RWPE1 (cell line): ENCODE measurements around the gene NASP.

ENCODE experiments used
- CTCF ChIA-PET: fragments of 350-600 bp; sonication (Branson Sonifier 250); formaldehyde crosslinking; extraction: SDS; loops from one replicate; lab custom pipeline; 2021; lab: Yijun Ruan, JAX
- POLR2A ChIA-PET: fragments of 400-600 bp; formaldehyde crosslinking; extraction: SDS; loops from one replicate; lab custom pipeline; 2020; ENCODE audit warnings: antibody characterized with exemption; ENCODE audit not compliant: low non-redundant PET; lab: Yijun Ruan, JAX
- DNase-seq: peaks from one replicate; pipeline ENCODE4 v3.0.0; 2012; ENCODE audit warnings: low spot score
- H3K27ac ChIP-seq: fragments of 450-650 bp; 2 replicates; pipeline ENCODE4 v1.5.1; 2017
- TF ChIP-seq, protein P1 (sequence below): fragments of 450-650 bp; conservative IDR thresholded peaks from 2 replicates; pipeline ENCODE4 v1.5.1; 2017; ENCODE audit warnings: low read depth, mild to moderate bottlenecking

NASP gene

DNA sequence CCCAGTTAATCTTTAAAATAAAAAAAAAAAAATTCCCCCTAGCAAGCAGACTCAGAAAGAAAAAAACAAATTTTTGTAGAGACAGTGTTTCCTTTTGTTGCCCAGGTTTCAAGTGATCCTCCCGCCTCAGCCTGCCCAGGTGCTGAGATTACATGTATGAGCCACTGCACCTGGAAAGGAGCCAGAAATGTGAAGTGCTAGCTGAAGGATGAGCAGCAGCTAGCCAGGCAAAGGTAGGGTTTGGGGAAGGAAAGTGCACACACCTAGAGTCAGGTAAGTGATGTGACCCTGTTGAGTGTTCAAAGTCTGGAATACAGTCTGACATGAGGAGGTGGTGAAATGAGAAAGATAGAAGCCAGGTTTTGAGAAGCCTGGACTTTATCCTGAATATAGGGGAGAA lies 31.5 kb upstream of the NASP start:
- TF ChIP-seq, protein P1, sequence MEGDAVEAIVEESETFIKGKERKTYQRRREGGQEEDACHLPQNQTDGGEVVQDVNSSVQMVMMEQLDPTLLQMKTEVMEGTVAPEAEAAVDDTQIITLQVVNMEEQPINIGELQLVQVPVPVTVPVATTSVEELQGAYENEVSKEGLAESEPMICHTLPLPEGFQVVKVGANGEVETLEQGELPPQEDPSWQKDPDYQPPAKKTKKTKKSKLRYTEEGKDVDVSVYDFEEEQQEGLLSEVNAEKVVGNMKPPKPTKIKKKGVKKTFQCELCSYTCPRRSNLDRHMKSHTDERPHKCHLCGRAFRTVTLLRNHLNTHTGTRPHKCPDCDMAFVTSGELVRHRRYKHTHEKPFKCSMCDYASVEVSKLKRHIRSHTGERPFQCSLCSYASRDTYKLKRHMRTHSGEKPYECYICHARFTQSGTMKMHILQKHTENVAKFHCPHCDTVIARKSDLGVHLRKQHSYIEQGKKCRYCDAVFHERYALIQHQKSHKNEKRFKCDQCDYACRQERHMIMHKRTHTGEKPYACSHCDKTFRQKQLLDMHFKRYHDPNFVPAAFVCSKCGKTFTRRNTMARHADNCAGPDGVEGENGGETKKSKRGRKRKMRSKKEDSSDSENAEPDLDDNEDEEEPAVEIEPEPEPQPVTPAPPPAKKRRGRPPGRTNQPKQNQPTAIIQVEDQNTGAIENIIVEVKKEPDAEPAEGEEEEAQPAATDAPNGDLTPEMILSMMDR = no peak
- POLR2A ChIA-PET = interaction anchor here (0.6 kb wide), 2 partner anchors 10 to 53 kb away, joined by 3 to 4 read pairs; partner anchors contain the start of gene CCDC163
- CTCF ChIA-PET = no interaction called here
- H3K27ac ChIP-seq = peak overlapping the region; percentile 38
- peak; percentile 55 for DNase-seq

DNA sequence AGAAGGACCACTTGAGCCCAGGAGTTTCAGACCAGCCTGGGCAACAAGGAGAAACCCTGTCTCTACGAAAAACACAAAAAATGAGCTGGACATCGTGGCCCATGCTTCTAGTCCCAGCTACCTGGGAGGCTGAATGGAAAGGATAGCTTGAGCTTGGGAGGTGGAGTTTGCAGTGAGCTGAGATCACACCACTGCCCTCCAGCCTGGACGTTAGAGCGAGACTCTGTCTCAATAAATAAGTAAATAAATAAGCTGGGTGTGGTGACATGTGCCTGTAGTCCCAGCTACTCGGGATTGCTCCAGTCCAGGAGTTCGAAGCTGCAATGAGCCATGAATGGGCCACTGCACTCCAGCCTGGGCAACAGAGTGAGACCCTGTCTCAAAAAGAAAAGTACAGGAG lies 29.6 kb upstream of the NASP start:
- ChIA-PET POLR2A (no interaction called here), CTCF (interaction anchor here (0.7 kb wide), 1 partner anchor 420 kb away, joined by 5 read pairs; no protein-coding TSS in a partner anchor)
- no peak for DNase-seq
- TF ChIP-seq, protein P1 = no peak
- H3K27ac ChIP-seq = peak overlapping the region; percentile 31; the same call in 1 of the 2 replicates

DNA sequence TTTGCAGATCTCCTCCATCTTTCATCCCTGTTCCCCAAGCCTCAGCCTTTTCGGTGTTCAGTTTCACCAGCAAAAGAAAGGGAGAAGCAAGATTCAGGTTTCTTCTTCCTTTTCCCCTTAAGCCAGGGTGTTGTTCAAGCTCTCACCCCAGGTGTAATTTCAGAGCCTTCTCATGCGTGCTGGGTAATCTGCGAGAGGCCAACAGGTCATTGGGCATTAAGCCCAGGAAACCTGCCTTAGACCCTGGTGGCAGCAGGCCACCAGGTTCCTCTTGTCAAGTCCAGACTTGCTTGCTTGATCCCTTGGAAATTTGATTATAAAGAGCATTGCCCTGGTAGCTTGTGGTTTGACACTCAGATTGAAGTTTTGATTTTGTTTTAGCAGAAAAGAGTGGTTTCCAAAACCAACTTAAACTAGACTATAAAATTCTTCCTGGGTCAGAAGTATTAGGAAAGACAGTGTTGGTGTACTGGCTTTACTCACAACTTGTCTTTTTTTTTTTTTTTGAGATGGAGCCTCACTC lies 26.4 kb upstream of the NASP start:
- POLR2A ChIA-PET = interaction anchor here (0.7 to 2.0 kb wide), 3 partner anchors 26 to 545 kb away, joined by 4 to 17 read pairs (median 6); partner anchors contain the start of gene PRDX1
- DNase-seq = peak; percentile 71
- CTCF ChIA-PET = interaction anchor here (0.6 to 0.9 kb wide), 8 partner anchors 13 to 1920 kb away, joined by 3 to 6 read pairs (median 4); no protein-coding TSS in a partner anchor
- TF ChIP-seq, protein P1 = no peak
- peak overlapping the region; percentile 85 for H3K27ac ChIP-seq

DNA sequence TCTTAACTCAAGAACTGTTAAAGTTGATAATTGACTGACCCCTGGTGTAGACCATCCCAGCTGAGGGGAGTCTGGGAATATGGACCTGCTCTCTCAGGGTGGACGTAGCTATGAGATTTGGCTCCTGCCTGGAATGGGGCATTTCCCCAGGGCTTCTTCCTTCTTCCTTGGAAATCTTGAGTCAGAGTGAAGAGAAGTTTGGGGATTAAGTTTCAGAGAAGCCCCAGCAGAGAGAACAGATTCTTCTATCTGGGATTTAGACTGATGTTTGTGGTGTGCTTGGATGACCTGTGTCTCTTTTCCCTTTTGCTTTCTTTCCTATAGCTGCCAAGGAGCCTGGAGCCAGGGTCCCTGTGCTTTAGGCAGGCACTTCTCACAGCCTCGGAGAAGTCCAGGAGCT lies 20.0 kb upstream of the NASP start:
- TF ChIP-seq, protein P1 = no peak
- no peak overlapping the region for H3K27ac ChIP-seq
- DNase-seq = no peak
- ChIA-PET CTCF (interaction anchor here (0.5 to 0.6 kb wide), 2 partner anchors 187 to 550 kb away, joined by 3 to 4 read pairs; no protein-coding TSS in a partner anchor), POLR2A (no interaction called here)

DNA sequence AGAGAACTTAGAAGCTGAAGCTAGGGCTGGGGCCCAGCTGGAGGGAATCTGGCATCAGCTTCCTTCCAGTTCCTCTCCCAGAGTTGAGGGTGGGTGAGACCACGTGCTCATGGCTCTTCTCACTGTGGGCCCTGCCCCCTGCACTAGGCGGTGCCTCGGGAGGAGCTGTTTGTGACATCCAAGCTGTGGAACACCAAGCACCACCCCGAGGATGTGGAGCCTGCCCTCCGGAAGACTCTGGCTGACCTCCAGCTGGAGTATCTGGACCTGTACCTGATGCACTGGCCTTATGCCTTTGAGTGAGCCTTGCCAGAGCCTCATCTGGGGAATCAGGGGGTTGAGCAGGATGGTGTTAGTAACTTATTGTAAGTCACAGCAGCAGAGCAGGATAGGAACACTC lies 17.1 kb upstream of the NASP start:
- peak overlapping the region; percentile 17; the same call in 1 of the 2 replicates for H3K27ac ChIP-seq
- TF ChIP-seq, protein P1 = no peak
- POLR2A ChIA-PET = no interaction called here
- CTCF ChIA-PET = no interaction called here
- no peak for DNase-seq

DNA sequence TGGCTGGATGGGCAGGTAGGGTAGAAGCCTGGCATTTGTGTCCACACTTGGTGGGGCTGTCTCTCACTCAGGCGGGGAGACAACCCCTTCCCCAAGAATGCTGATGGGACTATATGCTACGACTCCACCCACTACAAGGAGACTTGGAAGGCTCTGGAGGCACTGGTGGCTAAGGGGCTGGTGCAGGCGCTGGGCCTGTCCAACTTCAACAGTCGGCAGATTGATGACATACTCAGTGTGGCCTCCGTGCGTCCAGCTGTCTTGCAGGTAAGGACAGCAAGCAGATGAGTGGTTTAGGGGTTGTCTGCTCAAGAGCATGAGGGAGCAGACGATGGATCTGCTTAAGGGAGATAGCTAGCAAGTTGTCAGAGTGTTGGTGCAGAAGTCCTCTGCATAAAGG lies 15.9 kb upstream of the NASP start:
- ChIA-PET POLR2A (interaction anchor here (1.0 kb wide), 1 partner anchor 46 kb away, joined by 3 read pairs; the partner anchor contains the start of gene PRDX1), CTCF (interaction anchor here (1.4 kb wide), 1 partner anchor 9 kb away, joined by 6 read pairs; no protein-coding TSS in a partner anchor)
- TF ChIP-seq, protein P1 = no peak
- DNase-seq = no peak
- peak overlapping the region; percentile 48 for H3K27ac ChIP-seq
